NB4 (cell line): ENCODE measurements around the gene SLC7A11.
"Not testable (repeated sequence)": the region's sequence is repeated elsewhere in the genome, so short reads cannot be mapped to it uniquely, and the experiment has no call there.

Source experiments
- DNase-seq: peaks from one replicate; pipeline ENCODE4 v3.0.0; 2010; ENCODE audit warnings: low read depth
- H3K4me3 ChIP-seq: one replicate; pipeline ENCODE4 v1.5.1; 2011; ENCODE audit warnings: mild to moderate bottlenecking, low read depth, low read length, moderate library complexity
- MYC ChIP-seq: IDR thresholded peaks from 2 replicates; pipeline ENCODE4 v1.6.1; 2011; ENCODE audit warnings: low read depth, low read length
- POLR2A ChIP-seq: IDR thresholded peaks from 2 replicates; pipeline ENCODE4 v1.6.1; 2011; ENCODE audit warnings: mild to moderate bottlenecking; ENCODE audit not compliant: insufficient read length; ENCODE audit errors: extremely low read depth
- TF ChIP-seq, protein P1 (sequence below): IDR thresholded peaks from one replicate; pipeline ENCODE4 v1.5.1; 2012; ENCODE audit warnings: low read depth, low read length
- TF ChIP-seq, protein P2 (sequence below): IDR thresholded peaks from 2 replicates; pipeline ENCODE4 v1.6.1; 2011; ENCODE audit warnings: low read depth, low read length

SLC7A11 gene

DNA sequence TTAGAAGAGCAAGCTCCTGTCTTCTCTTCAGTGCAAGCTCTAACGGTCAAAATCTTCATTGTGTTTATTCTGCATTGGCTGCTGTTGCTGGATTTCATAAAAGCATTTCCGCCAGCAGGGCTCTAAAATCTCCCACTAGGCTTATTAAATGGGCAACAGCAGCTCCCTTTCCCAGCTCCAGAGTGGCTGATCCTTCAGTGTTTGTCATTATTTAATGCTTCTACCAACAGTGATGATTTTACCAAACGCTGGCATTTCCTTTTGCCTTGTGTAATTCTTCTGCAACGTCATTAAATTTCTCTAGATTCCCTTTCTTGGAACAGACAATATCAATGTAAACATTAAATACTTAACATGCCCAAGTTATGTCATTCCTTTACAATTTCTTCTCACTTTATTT is 20.1 kb downstream of the SLC7A11 start:
- TF ChIP-seq MYC (no peak), POLR2A (no peak)
- TF ChIP-seq, protein P1, sequence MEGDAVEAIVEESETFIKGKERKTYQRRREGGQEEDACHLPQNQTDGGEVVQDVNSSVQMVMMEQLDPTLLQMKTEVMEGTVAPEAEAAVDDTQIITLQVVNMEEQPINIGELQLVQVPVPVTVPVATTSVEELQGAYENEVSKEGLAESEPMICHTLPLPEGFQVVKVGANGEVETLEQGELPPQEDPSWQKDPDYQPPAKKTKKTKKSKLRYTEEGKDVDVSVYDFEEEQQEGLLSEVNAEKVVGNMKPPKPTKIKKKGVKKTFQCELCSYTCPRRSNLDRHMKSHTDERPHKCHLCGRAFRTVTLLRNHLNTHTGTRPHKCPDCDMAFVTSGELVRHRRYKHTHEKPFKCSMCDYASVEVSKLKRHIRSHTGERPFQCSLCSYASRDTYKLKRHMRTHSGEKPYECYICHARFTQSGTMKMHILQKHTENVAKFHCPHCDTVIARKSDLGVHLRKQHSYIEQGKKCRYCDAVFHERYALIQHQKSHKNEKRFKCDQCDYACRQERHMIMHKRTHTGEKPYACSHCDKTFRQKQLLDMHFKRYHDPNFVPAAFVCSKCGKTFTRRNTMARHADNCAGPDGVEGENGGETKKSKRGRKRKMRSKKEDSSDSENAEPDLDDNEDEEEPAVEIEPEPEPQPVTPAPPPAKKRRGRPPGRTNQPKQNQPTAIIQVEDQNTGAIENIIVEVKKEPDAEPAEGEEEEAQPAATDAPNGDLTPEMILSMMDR: no peak
- TF ChIP-seq, protein P2, sequence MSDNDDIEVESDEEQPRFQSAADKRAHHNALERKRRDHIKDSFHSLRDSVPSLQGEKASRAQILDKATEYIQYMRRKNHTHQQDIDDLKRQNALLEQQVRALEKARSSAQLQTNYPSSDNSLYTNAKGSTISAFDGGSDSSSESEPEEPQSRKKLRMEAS: no peak
- H3K4me3 ChIP-seq: no peak overlapping the region
- DNase-seq: no peak

DNA sequence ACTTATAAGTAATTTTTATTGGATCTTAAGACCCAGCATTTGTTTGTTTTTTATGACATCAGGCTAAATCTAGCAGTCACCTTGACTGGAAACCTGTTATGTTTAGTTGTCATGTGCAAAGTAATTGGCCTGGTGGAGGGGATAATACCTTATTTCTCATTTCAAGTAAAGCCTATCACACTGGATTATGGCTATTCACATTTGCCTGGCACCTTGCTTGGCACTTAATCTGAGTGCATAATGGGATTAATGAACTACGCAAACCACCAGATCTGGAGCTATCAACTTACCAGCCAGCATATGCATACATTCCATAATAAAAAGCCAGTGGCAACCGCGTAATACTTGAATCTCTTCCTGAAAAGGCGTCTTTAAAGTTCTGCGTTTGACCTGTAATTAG is 23.2 kb downstream of the SLC7A11 start:
- H3K4me3 ChIP-seq: no peak overlapping the region
- TF ChIP-seq, protein P1: no peak
- TF ChIP-seq POLR2A (no peak), MYC (no peak)
- TF ChIP-seq, protein P2: no peak
- DNase-seq: no peak

DNA sequence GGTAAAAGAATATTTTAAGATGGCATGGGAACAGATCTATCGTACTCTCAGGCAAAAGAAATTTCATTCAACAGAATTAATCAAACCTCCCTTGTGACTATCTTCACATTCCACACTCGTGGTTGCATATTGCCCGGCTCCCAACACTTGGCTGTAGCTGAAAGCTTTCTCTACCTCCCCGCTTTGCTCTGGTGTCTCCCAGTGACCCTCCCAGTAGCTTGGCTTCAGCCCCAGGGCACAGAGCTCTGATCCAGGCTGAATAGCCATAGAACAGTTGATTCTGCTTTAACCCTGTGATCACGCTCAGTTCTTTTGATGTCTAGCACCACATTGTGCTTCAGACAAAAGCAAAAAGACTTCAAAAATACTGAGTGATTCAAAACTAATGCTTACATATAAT is 24.6 kb downstream of the SLC7A11 start:
- H3K4me3 ChIP-seq: no peak overlapping the region
- no peak for TF ChIP-seq POLR2A
- TF ChIP-seq, protein P2: no peak
- TF ChIP-seq, protein P1: no peak
- TF ChIP-seq MYC: no peak
- no peak for DNase-seq

DNA sequence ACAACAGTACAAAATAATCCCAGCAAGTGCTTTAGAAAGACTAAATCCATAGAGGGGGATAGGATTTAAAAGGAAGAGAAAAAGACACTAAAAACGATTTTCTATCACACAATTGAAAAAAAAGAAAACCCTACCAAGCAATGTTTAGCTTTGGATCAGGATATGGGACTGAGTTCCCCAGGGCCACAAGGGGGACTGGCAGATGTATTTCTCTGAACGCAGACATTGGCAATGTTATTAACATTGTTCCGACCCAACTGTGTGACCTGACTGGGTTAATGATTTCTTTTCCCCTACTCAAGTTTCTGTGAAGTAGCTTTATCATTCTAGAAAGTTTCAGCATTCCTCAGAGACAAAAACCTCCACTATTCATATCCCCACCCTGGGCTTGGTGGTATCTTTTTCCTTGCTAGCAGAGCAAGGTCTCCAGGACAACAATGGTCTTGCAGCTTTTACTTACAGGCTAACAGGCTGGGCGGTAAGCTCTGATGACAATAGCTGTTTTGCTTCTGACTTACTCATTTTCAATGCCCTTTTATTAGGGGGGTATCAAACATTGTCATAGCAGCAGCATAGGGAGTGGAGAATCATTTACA is 25.8 kb downstream of the SLC7A11 start:
- no peak overlapping the region for H3K4me3 ChIP-seq
- DNase-seq: no peak

DNA sequence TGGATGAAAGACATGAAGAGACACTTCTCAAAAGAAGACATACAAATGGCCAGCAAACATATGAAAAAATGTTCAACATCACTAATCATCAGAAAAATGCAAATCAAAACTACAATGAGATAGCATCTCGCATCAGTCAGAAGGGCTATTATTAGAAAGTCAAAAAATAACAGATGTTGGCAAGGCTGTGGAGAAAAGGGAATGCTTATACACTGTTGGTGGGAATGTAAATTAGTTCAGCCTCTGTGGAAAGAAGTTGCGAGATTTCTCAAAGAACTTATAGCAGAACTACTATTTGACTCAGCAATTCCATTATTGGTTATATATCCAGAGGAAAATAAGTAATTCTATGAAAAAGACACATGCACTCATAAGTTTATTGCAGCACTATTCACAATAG is 31.6 kb downstream of the SLC7A11 start:
- not testable (repeated sequence) for H3K4me3 ChIP-seq, DNase-seq

More for the DNA sequence above, 25.8 kb downstream of the SLC7A11 start:
- TF ChIP-seq MYC: no peak
- TF ChIP-seq, protein P2: no peak
- no peak for TF ChIP-seq POLR2A
- TF ChIP-seq, protein P1: no peak

DNA sequence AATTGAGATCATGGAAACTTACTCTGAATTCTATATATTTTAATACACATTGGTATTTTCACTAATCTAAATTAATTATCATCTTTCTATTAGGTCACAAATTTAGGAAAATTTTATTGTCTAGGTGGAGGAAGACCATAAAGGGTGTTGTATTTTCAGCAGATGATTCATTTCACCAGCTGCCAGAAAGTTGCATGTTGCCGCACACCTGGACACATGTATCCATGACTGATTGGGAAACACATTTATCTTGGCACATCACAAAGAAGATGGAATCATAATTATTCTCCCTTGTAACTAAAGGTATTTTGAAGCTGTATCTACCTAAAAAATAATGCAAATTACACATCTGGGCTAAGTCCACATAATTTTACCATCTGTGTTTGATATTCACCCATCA is 33.1 kb downstream of the SLC7A11 start:
- no peak for DNase-seq
- TF ChIP-seq, protein P1: no peak
- no peak for TF ChIP-seq MYC
- TF ChIP-seq, protein P2: no peak
- H3K4me3 ChIP-seq: no peak overlapping the region
